ENCODE results near the gene TRPT1.

DNA sequence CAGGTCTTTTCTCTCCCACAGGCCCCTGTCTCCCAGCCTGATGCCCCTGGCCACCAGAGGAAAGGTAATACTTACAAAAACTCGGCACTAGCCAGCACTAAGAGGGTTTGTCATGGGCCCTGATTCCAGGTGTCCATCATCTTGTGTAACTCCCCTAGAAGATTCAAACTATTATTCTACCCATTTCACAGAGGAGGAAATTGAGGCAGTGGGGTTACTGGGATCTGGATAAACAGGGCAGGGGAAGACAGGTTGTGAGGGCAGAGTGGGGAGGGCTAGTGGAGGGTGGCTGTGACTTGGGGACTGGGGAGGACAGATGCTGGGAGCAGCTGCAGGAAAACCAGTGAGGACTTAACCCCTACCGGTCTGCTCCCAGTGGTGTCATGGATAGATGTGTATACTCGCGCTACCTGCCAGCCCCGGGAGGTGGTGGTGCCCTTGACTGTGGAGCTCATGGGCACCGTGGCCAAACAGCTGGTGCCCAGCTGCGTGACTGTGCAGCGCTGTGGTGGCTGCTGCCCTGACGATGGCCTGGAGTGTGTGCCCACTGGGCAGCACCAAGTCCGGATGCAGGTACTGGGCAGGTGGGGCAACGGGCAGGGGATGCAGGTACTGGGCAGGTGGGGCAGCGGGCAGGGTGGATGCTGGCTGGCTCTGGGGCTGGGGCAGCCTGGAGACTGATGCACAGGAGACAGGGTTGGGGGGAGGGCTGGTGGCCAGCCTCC is 9.6 kb upstream of the TRPT1 start:
- TF ChIP-seq, protein P1, sequence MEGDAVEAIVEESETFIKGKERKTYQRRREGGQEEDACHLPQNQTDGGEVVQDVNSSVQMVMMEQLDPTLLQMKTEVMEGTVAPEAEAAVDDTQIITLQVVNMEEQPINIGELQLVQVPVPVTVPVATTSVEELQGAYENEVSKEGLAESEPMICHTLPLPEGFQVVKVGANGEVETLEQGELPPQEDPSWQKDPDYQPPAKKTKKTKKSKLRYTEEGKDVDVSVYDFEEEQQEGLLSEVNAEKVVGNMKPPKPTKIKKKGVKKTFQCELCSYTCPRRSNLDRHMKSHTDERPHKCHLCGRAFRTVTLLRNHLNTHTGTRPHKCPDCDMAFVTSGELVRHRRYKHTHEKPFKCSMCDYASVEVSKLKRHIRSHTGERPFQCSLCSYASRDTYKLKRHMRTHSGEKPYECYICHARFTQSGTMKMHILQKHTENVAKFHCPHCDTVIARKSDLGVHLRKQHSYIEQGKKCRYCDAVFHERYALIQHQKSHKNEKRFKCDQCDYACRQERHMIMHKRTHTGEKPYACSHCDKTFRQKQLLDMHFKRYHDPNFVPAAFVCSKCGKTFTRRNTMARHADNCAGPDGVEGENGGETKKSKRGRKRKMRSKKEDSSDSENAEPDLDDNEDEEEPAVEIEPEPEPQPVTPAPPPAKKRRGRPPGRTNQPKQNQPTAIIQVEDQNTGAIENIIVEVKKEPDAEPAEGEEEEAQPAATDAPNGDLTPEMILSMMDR (IDR thresholded peaks at IDR 0.05) = no peak
- no peak for TF ChIP-seq NR2C2 (CRISPR knock-in tag; IDR thresholded peaks at IDR 0.05)
- TF ChIP-seq, protein P2, sequence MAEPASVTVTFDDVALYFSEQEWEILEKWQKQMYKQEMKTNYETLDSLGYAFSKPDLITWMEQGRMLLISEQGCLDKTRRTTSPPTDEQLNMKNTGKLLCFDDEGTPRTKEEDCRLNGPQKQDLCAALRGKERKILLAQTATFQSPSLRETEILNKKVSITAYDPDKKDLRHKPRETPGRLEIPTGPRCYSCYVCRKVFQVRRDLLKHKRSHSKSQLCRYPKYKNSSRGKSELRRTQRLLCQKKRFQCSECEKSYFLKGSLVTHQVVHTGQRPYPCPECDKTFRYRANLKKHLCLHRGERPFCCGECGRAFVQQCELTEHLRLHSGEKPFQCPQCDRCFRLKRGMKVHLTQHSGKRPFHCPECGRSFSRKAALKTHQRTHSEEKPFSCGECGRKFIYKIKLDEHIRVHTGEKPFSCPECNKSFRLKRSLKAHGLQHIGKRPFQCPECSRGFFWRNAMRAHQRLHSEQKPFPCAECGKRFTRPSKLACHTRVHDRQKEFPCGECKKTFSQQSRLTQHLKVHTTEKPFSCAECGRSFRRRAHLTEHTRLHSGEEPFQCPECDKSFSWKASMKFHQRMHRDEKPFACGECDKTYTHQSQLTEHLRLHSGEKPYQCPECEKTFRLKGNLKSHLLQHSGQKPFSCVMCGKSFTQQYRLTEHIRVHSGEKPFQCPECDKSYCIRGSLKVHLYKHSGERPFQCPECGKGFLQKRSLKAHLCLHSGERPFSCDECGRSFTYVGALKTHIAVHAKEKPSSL (CRISPR knock-in tag; conservative IDR thresholded peaks at IDR 0.05) = no peak
- TF ChIP-seq JUN (CRISPR knock-in tag; IDR thresholded peaks at IDR 0.05) = no peak
- TF ChIP-seq TCF7 (CRISPR knock-in tag; IDR thresholded peaks at IDR 0.05; ENCODE audit: low read depth) = no peak
- no peak for TF ChIP-seq TP53 (CRISPR knock-in tag; IDR thresholded peaks at IDR 0.05)
